GM21619 (cell line): ENCODE measurements around the gene ZIC2.
"Not testable (repeated sequence)": the region's sequence is repeated elsewhere in the genome, so short reads cannot be mapped to it uniquely, and the experiment has no call there.

Experiments
- ATAC-seq: cut with Tn5 transposase; IDR thresholded peaks from one replicate; pipeline ENCODE4 v1.9.1; 2021; ENCODE audit not compliant: unreplicated experiment

The ZIC2 gene

GRCh38 chr13:99997702-99998214 lies 16.2 kb downstream of the ZIC2 start:
- ATAC-seq, result no peak

- ATAC-seq, result no peak
Measured at GRCh38 chr13:99998261-99998660, 16.7 kb downstream of the ZIC2 start.

GRCh38 chr13:100014621-100015020 lies 33.0 kb downstream of the ZIC2 start:
- ATAC-seq, result no peak

GRCh38 chr13:100019780-100020356 lies 38.3 kb downstream of the ZIC2 start:
- no peak for ATAC-seq

GRCh38 chr13:100022798-100023197 lies 41.2 kb downstream of the ZIC2 start:
- ATAC-seq, result no peak

GRCh38 chr13:100024023-100024422 lies 42.4 kb downstream of the ZIC2 start:
- no peak for ATAC-seq

GRCh38 chr13:100029933-100030332 lies 48.3 kb downstream of the ZIC2 start:
- ATAC-seq, result no peak

GRCh38 chr13:100032642-100033041 lies 51.1 kb downstream of the ZIC2 start:
- ATAC-seq, result not testable (repeated sequence)

- ATAC-seq, result no peak
Measured at GRCh38 chr13:100035936-100036335, 54.4 kb downstream of the ZIC2 start.
